Peyer's patch (tissue), 4 donors: ENCODE results near the gene SMCP. TPM values are rescaled to one million over a fixed set of nuclear protein-coding genes. Genes with fewer than 3 reads are reported as not detected.

ENCODE experiments used
- DNase-seq, 3 donors: peaks; one replicate each; pipeline ENCODE4 v3.0.0-alpha.2; 2017 to 2019
- H3K27ac ChIP-seq, 4 donors: fragments of 200-600 bp; sonication (generic); one replicate each; pipeline ENCODE4 v1.5.1; 2016 to 2019
- H3K27me3 ChIP-seq, 2 donors: fragments of 200-600 bp; sonication (generic); one replicate each; pipeline ENCODE4 v1.5.1; 2019
- H3K36me3 ChIP-seq, 3 donors: fragments of 200-600 bp; sonication (generic); one replicate each; pipeline ENCODE4 v1.5.1; 2016 to 2019
- H3K4me1 ChIP-seq, 4 donors: fragments of 200-600 bp; sonication (generic); one replicate each; pipeline ENCODE4 v1.5.1; 2016 to 2019
- H3K4me3 ChIP-seq, 4 donors: fragments of 200-600 bp; sonication (generic); 1 replicate in 3 of 4; 2 replicates in 1 of 4; pipeline ENCODE4 v1.5.1; 2016 to 2019; ENCODE audit warnings: mild to moderate bottlenecking in 1 of 4
- H3K9me3 ChIP-seq, 4 donors: fragments of 200-600 bp; sonication (generic); one replicate each; pipeline ENCODE4 v1.5.1; 2016 to 2019; ENCODE audit warnings: mild to moderate bottlenecking in 1 of 4
- POLR2A ChIP-seq, 2 donors: fragments of 450-650 bp; IDR thresholded peaks; one replicate each; pipeline ENCODE4 v1.5.1; 2017; ENCODE audit warnings: antibody characterized with exemption in 2 of 2, mild to moderate bottlenecking in 2 of 2, moderate library complexity in 2 of 2
- total RNA-seq, 4 donors: library from RNA; depleted of rRNA; stranded (reverse); fragments of >200 nt; gene quantifications; one replicate each; pipeline ENCODE4 v1.1.0, GENCODE V29; 2016
- TF ChIP-seq, protein P1 (sequence below), 6 experiments: fragments of 450-650 bp in 4 of 6; fragments of 200-600 bp in 2 of 6; sonication (generic) in 1 of 6; IDR thresholded peaks; one replicate each; pipeline ENCODE4 v1.5.1; 2017 to 2019; ENCODE audit warnings: antibody characterized with exemption in 6 of 6, mild to moderate bottlenecking in 3 of 6, moderate library complexity in 1 of 6

Gene SMCP
- total RNA-seq, 4 donors from 2014 or later: not detected

DNA sequence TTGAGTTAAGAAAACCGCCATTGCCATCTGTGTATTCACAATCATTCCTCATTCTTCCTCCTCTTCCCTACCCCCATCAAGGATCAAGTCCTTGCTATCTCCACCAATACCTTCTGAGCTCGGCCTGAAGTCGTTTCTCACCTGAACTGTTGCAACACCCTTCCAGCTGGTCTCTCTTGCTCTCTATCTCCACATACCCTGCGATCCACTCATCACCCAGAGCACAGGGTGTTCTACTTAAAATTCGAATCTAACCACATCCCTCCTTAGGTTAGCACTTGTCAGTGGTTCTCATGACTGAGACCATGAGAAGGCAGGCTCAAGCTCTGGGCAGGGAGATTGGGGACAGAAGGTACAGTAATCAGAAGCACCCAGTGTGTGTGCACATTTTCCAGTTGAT lies 34.8 kb downstream of the SMCP start:
- Histone ChIP-seq H3K9me3 (peaks cover 0 to 4% (median 0%) of the 10 kb centered on the region in 4 donors), H3K4me3 (no peak overlapping the region), H3K27me3 (no peaks in the 10 kb centered on the region), H3K36me3 (no peaks in the 10 kb centered on the region), H3K4me1 (no peaks in the 10 kb centered on the region), H3K27ac (no peak overlapping the region)
- no peak for DNase-seq
- TF ChIP-seq POLR2A (IDR thresholded peaks at IDR 0.05): no peak
- TF ChIP-seq, protein P1, sequence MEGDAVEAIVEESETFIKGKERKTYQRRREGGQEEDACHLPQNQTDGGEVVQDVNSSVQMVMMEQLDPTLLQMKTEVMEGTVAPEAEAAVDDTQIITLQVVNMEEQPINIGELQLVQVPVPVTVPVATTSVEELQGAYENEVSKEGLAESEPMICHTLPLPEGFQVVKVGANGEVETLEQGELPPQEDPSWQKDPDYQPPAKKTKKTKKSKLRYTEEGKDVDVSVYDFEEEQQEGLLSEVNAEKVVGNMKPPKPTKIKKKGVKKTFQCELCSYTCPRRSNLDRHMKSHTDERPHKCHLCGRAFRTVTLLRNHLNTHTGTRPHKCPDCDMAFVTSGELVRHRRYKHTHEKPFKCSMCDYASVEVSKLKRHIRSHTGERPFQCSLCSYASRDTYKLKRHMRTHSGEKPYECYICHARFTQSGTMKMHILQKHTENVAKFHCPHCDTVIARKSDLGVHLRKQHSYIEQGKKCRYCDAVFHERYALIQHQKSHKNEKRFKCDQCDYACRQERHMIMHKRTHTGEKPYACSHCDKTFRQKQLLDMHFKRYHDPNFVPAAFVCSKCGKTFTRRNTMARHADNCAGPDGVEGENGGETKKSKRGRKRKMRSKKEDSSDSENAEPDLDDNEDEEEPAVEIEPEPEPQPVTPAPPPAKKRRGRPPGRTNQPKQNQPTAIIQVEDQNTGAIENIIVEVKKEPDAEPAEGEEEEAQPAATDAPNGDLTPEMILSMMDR (IDR thresholded peaks at IDR 0.05): no peak

DNA sequence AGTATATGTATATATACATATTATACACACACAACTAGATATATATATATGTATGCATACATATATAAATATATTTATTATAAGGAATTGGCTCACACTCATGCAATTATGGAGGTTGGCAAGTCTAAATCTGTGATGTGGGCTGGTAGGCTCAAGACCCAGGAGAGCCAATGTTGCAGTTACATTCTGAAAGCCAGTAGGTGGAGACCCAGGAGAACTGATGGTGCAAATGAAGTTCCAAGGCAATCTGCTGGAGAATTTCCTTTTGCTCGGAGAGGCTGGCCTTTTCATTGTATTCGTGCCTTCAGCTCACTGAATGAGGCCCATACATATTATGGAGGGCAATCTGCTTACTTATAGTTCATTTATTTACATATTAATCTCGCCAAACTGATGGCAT lies 39.7 kb downstream of the SMCP start:
- no peaks in the 10 kb centered on the region for H3K36me3 ChIP-seq
- no peak overlapping the region for H3K4me3 ChIP-seq
- no peaks in the 10 kb centered on the region for H3K27me3 ChIP-seq
- TF ChIP-seq, protein P1 (IDR thresholded peaks at IDR 0.05): peak in 1 of 6 experiments; percentile 16
- TF ChIP-seq POLR2A (IDR thresholded peaks at IDR 0.05): no peak
- H3K4me1 ChIP-seq: no peaks in the 10 kb centered on the region
- no peak for DNase-seq
- H3K27ac ChIP-seq: no peak overlapping the region
- no peaks in the 10 kb centered on the region for H3K9me3 ChIP-seq

DNA sequence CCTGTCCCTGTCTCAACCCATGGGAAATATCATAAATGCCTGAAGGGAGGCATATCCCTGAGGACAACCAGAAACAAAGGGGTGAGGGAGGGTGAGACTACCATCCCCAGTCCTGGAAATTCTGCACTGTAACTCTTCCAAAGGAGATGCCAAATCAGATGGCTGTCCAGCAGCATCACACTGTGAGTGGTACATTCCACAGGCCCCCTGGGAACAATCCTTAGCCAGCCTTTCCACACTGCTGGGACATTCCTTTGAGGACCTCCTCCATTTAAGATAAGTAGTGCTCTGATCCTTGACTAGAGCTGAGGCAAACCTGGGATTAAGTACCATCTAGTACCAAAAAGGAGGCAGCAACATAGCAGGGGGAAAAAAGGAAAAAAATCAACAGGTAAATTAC lies 40.9 kb downstream of the SMCP start:
- no peak overlapping the region for H3K27ac ChIP-seq
- no peak overlapping the region for H3K4me3 ChIP-seq
- H3K36me3 ChIP-seq: no peaks in the 10 kb centered on the region
- H3K4me1 ChIP-seq: no peaks in the 10 kb centered on the region
- TF ChIP-seq POLR2A (IDR thresholded peaks at IDR 0.05): no peak
- TF ChIP-seq, protein P1 (IDR thresholded peaks at IDR 0.05): no peak
- DNase-seq: no peak
- no peaks in the 10 kb centered on the region for H3K27me3 ChIP-seq
- H3K9me3 ChIP-seq: no peaks in the 10 kb centered on the region

DNA sequence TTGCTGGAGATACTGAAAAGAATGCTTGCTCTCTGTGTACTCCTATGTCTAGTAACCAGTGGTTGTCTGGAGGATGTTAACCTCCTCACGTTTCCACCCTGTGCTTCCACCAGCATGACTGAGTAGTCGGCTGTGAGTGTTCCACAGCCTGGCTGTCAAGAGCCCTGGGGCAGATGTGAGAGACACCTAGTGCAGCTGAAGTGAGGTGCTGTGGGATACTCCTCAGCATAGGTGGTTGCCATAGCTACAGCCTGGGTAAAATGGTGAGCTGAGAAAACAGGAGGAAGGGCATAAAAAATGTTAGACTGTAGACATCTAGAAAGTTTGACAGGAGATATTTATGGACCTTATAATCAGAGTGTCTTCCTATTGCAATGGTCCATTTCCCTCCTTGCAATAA lies 46.1 kb downstream of the SMCP start:
- DNase-seq: no peak
- Histone ChIP-seq H3K4me1 (no peaks in the 10 kb centered on the region), H3K36me3 (no peaks in the 10 kb centered on the region), H3K9me3 (no peaks in the 10 kb centered on the region), H3K27ac (no peak overlapping the region), H3K27me3 (no peaks in the 10 kb centered on the region), H3K4me3 (no peak overlapping the region)
- TF ChIP-seq POLR2A (IDR thresholded peaks at IDR 0.05): no peak
- TF ChIP-seq, protein P1 (IDR thresholded peaks at IDR 0.05): no peak

DNA sequence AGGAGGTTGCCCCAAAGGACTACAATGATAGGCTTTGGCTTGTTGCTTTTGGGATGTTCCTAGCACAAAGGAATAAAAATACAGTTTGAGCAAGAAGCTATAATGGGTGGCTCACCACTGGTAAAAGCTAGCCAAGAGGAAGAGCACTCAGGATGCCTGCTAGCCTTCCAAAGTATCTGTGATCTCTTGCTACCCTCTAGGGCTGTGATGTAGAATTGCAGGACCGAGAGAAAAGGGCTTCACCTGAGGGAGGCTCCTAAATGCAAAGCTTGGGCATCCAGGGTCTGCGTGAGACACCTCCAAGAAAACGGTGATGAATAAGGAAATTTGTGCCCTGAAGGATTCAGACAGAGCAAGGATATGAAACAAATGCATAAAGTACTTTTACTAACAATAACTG lies 48.0 kb downstream of the SMCP start:
- Histone ChIP-seq H3K27me3 (no peaks in the 10 kb centered on the region), H3K9me3 (no peaks in the 10 kb centered on the region), H3K4me3 (no peak overlapping the region), H3K36me3 (no peaks in the 10 kb centered on the region), H3K4me1 (no peaks in the 10 kb centered on the region), H3K27ac (no peak overlapping the region)
- no peak for TF ChIP-seq POLR2A (IDR thresholded peaks at IDR 0.05)
- TF ChIP-seq, protein P1 (IDR thresholded peaks at IDR 0.05): peak in 3 of 6 experiments; percentile 11 to 22 (median 22)
- DNase-seq: no peak

DNA sequence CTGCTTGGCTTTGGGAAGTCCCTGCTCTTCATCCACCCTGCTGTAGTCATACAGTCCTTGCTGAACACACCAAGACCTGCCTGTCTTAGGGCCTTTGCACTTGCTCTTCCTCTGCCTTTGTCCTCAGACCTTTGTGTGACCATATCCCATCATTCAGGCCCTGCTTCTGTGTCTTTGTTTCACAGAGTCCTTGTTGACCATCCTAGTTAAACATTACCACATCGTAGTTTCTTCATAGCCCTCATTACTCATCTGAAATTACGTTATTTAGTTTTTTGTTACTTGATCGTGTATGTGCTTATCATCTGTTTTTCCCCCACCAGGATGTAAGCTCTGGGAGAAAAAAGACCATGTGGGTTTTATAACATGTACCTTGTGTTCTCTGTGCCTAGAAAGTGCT lies 50.5 kb downstream of the SMCP start:
- DNase-seq: no peak
- no peaks in the 10 kb centered on the region for H3K9me3 ChIP-seq
- no peaks in the 10 kb centered on the region for H3K4me1 ChIP-seq
- H3K27ac ChIP-seq: no peak overlapping the region
- no peaks in the 10 kb centered on the region for H3K36me3 ChIP-seq
- no peak overlapping the region for H3K4me3 ChIP-seq
- H3K27me3 ChIP-seq: no peaks in the 10 kb centered on the region
- no peak for TF ChIP-seq POLR2A (IDR thresholded peaks at IDR 0.05)
- TF ChIP-seq, protein P1 (IDR thresholded peaks at IDR 0.05): no peak
